GM19023 (cell line): ENCODE results near the gene CABP2.
"Not testable (repeated sequence)": the region's sequence is repeated elsewhere in the genome, so short reads cannot be mapped to it uniquely, and the experiment has no call there.

ENCODE experiments used
- ATAC-seq: cut with Tn5 transposase; IDR thresholded peaks from one replicate; pipeline ENCODE4 v1.9.1; 2021; ENCODE audit warnings: mild to moderate bottlenecking, moderate library complexity; ENCODE audit not compliant: unreplicated experiment

Gene CABP2

DNA sequence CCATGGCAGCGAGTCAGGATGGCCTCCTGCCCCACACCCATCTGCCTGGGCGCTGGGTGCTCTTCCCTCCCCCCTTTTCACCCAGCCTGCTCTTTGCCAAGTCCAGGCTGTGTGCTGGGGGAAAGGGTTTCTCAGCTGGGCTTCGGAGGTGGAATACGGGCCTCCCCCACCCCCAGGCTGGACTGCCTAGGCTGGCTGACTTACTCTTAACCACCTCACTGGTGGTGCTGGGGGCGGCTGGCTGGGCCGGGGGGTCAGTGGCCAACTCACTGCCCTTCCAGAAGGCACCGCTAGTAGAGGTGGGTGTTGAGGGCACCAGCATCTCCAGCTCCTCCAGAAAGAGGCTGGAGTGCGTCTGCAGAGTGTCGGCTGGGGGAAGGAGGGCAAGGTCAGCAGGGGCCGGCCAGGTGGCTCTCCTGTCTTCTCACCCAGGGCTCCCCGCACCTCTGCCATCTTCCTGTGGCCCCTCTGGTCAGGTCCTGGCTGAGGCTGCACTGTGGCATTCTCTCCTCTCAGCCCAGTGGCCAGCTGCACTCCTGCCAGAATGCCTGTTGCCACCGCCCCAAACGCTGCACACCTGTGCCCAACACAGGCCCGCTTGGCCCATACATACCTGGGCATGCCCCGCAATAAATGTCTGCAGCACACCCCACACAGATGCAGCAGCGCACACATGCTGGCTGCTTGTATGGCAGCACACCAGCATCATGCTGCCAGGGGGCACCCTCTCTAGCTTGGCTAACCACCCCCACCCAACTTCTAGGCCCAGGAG, 27.8 kb downstream of the CABP2 start:
- no peak for ATAC-seq

DNA sequence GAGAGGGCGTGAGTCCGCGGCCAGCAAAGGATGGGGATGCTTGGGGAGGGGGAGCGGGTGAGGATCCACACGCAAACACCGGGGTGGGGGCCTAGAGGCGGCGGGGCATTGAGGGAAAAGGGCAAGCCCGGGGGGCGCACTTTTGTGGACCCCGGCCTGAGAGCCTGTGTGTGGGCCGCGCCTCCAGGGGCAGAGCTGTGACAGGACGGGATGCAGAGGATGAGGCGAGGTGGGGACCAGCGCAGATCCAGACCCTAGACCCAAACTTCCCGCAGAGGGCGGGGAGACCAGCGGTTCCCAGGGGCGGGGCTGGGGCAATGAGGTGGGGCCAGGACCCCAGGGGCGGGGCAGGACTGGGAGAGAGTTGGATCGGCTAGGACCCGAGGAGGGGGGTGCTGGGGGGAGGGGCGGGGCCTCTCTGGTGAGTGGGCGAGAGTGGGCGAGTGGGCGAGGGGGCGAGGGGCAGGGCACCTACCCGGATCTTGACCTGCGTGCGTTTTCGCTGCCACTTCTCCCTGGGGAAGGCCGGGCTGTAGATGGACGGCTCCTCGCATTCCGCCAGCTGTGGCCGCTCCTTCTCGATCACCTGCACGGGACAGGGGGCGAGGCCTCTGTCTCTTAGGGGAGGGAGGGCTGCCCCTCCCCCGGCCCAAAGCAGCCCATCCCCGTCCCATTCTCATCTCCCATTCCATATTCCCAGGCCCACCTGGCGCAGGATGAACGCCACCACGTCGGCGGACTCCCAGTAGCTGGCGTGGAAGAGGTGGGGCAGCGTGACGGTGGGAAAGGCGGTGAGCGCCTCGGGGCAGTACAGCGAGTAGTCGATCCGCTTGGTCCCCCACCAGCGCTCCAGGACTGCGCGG, 28.6 kb downstream of the CABP2 start:
- ATAC-seq: no peak

DNA sequence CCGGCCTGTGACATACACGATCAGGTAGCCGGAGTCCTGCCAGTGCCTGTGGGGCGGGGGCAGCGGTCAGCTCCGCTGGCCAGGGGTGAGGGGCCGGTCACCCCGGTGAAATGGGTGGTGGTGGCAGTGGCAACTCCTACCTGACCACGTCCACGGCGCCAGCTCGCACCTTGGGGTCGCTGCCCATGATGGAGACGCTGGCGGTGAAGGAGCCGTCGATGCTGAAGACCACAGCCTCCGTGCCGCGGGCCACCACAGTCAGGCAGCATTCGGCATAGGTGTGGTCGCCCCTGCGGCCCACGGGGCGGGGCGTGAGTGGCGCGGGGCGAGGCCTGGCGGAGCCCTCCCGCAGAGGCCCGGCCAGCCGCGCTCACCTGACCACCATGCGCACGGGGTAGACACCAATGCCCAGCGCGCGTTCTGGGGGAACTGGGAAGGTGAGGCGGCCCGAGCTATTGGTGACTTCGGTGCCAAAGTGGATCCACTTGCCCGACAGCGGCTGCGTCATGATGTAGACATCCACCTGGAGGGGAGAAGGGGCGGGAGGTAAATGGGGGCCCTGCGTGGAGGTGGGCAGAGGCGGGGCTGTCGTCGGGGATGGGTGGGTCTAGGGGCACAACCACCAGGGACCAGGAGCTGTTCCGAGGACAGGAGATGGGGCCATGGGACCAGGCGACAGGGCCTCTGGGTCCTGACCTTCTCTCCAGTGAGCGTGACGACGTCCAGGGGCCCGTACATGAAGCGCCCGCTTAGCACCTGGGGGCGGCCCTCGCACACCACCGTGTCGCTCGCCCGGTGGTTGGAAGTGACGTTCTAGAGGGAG, 29.5 kb downstream of the CABP2 start:
- no peak for ATAC-seq

DNA sequence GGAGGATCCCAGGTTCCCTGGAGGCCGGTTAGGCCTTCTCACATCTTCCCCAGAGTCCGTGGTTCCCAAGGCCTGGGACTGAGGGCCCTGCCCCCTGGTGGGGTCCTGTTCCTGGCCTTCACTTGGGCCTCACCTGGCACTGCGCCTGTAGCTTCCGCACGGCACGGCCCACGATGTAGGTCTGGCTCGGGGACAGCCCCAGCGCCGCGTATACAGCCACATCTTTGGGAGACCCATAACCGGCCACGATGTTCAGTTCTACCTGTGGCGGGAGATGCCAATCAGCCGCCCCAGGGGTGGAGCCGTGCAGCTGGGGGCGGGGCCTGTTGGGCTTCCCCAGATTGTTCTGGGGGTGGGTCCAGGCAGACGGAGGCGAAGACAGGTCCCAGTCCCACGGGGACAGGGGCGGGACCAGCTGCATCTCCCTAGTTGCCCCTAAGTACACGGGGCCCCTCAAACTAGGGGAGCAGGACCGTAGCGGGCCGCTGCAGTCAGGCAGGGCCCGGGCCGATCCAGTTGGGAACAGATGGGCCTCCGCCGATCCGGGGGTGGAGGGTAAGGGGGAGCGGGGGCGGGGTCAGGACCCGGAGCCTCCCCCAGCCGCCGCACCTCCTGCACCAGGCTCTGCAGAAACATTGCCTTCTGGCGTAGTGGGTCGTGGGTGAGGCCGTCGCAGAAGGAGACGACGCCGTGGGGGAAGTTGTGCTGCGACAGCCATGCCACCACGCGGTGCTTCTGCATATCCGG, 30.3 kb downstream of the CABP2 start:
- ATAC-seq: no peak

DNA sequence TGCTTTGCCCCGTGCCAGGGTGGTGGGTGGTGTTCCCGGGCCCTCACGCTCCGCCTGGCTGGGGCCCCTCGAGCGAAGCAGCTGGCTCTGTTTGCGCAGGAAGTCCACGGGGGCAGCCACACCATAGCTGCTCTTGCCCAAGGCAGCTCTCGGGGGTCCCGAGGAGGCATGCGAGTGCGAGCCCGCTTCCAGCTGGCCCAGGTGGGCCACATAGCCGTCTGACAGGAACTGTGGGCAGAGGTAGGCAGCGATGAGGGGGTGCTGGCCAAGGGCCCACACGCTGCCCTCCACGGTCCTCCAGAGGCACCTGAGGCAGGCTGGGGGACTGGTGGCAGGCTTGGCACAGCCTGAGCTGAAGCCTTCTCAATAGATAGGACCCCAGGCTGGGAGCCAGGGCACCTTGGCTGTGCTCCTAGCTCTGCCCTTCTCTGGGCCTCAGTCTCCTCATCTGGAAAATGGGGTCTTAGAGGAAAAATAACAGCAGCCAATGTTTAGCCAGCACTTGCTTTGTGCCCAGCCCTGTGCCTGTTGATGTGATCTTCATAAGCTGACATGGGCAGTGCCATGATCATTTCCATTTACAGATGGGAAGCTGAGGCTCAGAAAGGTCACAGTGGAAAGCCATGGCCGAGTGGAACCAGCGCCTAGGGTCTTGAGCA, 31.0 kb downstream of the CABP2 start:
- no peak for ATAC-seq

DNA sequence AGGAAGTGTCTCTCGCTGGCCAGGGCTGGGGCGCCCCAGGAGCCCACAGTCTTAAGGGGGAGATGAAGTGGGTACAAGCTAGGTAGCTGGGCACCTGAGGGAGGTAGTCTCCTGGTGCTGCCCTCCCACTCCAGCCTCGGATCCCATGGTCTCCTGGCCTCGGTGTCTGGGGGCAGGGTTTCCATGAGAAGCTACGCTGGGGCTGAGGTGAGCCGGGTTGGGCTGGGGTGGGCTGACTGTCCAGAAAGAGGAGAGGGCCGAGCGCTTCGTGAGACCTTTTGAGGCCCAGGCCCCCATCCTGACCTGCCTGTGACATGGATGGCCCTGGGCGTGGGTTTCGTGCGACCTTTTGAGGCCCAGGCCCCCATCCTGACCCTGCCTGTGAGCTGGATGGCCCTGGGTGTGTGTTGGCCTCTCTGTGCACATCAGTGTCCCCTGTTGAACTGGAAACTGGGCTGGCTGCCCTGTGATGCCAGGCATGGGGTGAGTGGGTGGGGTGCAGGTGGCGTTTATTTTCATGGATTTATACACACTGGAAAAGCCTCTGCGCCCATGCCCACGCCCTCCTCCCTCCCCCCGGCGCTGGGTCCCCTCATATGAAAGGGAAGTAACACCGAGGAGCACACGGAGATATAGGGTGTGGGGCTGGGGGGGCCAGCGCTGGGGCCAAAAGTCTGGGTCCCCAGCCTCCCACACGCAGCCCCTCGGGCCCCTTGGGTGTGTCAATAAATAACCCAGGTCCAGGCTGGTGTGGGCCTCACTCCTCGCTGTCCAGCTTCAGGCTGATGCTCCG, 31.8 kb downstream of the CABP2 start:
- no peak for ATAC-seq

DNA sequence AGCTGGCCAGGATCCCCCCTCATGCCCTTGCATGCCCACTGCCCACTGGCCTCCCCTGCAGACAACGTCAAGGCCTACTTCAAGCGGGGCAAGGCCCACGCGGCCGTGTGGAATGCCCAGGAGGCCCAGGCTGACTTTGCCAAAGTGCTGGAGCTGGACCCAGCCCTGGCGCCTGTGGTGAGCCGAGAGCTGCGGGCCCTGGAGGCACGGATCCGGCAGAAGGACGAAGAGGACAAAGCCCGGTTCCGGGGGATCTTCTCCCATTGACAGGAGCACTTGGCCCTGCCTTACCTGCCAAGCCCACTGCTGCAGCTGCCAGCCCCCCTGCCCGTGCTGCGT, 32.5 kb downstream of the CABP2 start:
- no peak for ATAC-seq

DNA sequence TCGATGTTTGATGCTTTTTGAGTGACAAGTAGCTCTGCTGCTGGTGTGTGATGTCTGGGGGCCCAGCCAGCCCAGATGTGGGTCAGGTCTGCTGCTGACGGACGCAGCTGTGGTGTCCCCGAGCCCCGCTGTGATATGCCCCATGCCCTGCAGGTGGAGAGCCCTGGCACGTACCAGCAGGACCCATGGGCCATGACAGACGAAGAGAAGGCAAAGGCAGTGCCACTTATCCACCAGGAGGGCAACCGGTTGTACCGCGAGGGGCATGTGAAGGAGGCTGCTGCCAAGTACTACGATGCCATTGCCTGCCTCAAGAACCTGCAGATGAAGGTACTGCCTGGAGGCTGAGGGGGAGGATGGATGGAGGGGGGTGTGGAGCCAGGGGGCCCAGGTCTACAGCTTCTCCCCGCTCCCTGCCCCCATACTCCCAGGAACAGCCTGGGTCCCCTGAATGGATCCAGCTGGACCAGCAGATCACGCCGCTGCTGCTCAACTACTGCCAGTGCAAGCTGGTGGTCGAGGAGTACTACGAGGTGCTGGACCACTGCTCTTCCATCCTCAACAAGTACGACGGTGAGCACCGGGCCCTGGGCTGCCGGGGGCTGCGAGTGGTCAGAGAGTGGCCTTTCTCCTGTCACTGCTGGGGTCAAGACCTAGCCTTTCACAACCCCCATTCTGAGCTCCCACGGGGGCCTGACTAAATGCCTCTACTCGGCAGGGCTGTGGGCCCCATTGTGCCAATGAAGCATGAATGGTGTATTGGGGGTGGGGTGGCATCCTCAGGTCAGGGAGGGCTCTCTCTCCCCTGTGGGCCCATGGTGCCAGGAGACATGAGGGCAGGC, 33.1 kb downstream of the CABP2 start:
- no peak for ATAC-seq

DNA sequence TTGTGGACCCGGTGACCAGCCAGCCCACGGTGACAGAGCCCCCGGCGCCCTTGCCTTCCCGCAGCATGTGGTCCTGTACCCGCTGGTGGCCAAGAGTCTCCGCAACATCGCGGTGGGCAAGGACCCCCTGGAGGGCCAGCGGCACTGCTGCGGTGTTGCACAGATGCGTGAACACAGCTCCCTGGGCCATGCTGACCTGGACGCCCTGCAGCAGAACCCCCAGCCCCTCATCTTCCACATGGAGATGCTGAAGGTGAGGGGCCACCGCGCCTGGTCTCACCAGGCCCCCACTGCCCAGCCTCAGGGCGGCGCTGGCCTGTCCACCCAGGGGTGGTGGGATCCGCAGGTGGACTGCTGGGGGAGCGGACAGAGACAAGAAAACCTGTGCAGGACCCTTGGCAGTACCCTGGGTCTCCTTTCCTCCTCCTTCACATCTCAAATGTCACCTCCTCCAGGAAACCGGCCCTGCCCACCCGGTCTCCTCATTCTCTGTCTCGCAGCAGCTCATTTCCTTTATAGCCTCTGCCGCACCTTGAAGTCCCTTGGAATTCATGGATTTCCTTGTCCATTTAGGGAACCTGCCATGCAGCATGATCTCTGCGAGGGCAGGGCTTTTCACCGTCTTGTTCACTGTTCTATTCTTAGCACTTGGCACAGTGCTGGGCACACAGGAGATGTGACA, 33.9 kb downstream of the CABP2 start:
- no peak for ATAC-seq

DNA sequence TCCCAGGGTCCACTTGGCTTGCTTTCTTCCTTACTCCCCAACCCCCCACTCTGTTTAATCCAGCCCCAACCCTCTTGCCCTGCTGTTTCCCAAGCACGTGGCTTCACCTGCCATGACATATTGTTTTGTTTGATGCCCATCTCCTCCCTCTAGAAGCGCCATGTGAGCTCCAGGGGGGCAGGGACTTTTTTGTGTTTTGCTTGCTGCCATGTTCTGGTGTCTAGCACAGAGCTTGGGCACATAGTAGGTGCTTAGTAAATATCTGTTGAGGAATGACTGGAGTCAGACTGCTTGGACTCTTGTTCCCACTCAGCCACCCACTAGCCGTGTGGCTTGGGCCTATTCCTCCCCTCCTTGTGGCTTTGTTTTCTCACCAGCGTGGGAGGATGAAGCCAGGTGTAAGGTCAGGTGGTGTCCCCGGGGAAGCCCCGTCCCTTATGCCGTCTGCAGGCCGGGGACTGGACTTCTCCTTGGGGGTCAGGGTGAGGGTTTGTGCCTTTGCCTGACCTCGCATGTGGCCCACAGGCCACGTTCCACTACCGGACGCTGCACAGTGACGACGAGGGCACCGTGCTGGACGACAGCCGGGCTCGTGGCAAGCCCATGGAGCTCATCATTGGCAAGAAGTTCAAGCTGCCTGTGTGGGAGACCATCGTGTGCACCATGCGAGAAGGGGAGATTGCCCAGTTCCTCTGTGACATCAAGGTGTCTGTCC, 36.6 kb downstream of the CABP2 start:
- no peak for ATAC-seq

DNA sequence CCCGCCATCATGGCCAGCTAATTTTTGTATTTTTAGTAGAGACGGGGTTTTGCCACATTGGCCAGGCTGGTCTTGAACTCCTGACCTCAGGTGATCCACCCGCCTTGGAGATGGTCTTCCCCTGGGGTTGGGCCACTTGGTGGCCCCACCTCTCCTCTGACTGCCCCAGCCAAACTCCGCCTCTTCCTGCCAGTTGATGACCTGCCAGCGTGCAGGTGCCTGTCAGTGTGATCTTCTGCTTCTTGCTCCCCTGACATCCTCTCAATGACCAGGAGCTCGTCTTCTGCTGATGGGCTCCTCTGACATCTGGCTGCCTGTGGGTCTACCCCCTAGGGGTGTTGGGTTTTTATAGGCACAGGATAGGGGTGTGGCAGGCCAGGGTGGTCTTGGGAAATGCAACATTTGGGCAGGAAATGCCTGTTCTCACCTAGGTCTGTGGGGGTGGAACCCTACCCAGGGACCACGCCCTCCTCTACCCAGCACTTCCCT, 37.3 kb downstream of the CABP2 start:
- not testable (repeated sequence) for ATAC-seq

DNA sequence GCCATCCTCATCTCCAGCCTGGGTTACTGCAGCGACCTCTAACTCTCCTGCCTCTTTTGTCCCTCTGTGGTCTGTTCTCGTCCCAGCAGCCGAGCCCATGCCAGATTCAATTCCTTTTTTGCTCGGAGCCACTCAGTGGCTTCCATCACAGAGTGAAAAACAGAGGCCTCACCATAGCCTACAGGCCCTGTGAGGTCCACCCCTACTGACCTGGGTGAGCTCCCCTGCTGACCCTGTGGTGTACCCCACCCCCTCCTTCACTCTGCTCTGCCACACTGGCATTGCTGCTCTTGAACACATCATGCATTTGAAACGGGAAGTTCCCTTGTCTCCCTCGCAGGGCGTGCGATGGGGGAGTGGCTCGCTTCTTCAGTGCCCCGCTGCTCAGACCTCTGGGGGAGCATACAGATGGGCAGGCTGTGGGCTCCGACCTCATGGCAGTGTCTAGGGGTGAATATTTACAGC, 38.4 kb downstream of the CABP2 start:
- no peak for ATAC-seq

DNA sequence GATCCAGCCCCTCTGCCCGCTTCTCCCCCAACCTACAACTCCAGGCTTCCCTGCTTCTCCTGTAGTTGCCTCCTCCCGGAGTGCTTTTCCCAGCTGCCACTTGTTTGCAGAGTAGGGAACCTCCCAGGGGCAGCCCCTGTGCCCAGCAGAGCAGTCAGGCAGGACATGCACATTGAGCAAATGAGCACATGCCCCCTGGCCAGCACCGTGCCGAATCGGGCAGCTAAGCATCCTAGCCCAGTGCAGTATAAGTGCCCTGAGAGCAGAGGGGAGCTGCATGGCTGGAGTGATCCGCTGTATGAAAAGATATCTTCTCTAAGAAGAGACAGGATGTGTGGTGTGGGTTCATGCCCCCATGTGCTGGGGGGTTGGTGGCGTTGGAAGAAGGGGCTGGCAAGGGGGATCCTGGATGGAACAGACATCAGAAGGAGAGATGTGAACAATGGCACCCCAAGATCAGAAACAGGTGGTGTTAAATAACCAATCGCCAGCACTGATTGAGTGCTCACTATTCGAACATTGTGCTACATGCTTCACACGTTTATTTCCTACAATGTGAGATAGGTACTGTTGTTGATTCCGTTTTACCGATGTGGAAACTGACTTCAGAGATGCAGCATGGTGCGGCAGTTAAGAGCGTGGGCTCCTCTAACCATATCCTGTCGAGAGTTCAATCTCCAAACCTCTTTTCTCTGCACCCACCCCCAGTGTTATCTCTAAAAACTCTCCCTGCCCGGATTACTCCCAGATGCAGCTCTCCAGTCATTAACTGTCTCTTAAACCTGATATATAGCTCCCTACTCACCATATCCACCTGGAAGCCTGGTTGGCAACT, 39.2 kb downstream of the CABP2 start:
- no peak for ATAC-seq

DNA sequence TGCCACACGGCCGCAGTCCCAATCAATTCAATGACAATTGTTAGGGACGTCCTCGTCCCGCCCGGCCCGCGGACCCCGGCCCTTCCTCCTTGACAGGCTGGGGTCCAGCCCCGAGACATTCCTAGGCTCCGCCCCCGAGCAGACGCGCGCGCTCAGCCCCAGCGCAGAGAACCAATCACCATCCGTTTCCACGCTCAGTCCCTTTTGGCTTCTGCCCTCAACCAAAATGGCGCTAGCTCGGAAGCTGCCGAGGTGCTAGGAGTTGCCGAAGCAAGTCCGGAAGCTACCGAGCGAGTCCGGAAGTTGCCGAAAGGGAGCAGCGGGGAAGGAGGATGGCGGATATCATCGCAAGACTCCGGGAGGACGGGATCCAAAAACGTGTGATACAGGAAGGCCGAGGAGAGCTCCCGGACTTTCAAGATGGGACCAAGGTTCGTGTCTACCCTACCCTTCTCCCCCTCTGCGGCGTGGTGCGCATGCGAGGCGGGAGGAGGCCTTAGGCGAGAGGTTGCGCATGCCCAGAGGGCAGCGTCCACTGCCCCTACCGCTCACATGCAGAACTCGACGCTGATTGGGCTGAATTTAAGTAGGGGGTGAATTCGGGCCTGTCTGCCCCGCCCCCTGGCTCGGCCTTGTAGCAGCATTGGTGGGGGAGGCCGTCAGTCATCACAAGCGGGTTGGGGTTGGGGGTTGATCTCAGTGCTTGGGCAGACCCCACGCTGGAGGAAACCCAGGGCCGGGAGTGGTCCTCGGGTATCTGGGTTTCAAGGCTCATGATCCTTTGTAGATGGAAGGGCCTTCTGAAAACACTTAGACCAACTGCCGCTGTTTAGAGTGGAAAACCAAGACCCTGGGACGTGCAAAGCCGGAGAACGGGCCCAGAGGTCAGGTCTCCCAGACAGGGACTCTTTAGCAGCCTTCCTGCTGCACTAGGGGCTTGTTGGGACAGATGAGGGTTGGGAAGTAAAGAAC, 40.1 kb downstream of the CABP2 start, which contains the start of gene AIP:
AIP (plus strand) TSS at position 200 of the 972 bp plus-strand sequence; CDS start at position 333, 133 bp downstream.
- peak; percentile 70 for ATAC-seq

DNA sequence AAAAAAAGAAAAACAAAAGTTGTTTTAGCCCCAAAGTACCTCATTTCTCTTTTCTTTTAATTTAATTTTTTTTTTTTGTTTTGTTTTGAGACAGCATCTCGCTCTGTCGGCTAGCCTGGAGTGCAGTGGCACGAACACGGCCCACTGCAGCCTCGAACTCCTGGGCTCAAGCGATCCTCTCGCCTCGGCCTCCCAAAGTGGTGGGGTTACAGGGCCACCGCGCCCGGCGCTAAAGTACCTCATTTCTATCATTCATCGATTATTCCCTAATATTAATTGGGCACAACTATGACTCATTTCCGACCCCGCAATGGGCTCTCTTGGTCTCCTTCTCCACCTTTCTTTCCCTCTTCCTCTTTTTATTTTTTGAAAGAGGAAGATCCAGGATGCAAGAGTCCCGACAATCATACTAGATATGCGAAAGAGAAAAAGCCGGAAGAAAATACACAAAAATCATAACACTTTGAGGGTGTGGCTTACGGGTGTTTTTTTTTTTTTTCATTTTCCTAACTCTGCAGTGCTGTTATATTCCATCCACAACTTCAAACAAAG, 40.9 kb downstream of the CABP2 start:
- no peak for ATAC-seq
